T-helper 1 cell treated with Interleukin-12 subunit alpha and Interleukin-12 subunit beta and Interleukin-4 antibody, amounts not matched to agents 30 μg/mL and 1 μg/mL, for 36 hours (primary cell): ENCODE measurements around the gene MBOAT7.

Experiments used
- H3K27ac Mint-ChIP-seq: one replicate; pipeline ENCODE4 v1.8.0; 2021; ENCODE audit warnings: mild to moderate bottlenecking, mixed read lengths
- H3K27me3 Mint-ChIP-seq: one replicate; pipeline ENCODE4 v1.8.0; 2021; ENCODE audit warnings: low read depth, mixed read lengths
- H3K36me3 Mint-ChIP-seq: one replicate; pipeline ENCODE4 v1.8.0; 2021; ENCODE audit warnings: low read depth, mixed read lengths
- H3K4me1 Mint-ChIP-seq: one replicate; pipeline ENCODE4 v1.8.0; 2021; ENCODE audit warnings: low read depth, mixed read lengths
- H3K4me3 Mint-ChIP-seq: one replicate; pipeline ENCODE4 v1.8.0; 2021; ENCODE audit warnings: mild to moderate bottlenecking, moderate library complexity, mixed read lengths
- H3K9me3 Mint-ChIP-seq: one replicate; pipeline ENCODE4 v1.8.0; 2021; ENCODE audit warnings: mixed read lengths

MBOAT7 gene

GRCh38 chr19:54154603-54155345, 34.6 kb downstream of the MBOAT7 start:
- peaks cover 34% of the 10 kb centered on the region for H3K4me1 Mint-ChIP-seq
- no peaks in the 10 kb centered on the region for H3K9me3 Mint-ChIP-seq
- H3K4me3 Mint-ChIP-seq = peak overlapping the region; percentile 34
- no peaks in the 10 kb centered on the region for H3K27me3 Mint-ChIP-seq
- peaks cover 40% of the 10 kb centered on the region for H3K36me3 Mint-ChIP-seq
- peak overlapping the region; percentile 55 for H3K27ac Mint-ChIP-seq

- Mint-ChIP-seq H3K27me3 (no peaks in the 10 kb centered on the region), H3K9me3 (no peaks in the 10 kb centered on the region), H3K27ac (no peak overlapping the region), H3K4me3 (no peak overlapping the region), H3K4me1 (peaks cover 29% of the 10 kb centered on the region), H3K36me3 (peaks cover 46% of the 10 kb centered on the region)
Measured at GRCh38 chr19:54153731-54154326, 35.6 kb downstream of the MBOAT7 start.

- H3K4me1 Mint-ChIP-seq = peaks cover 21% of the 10 kb centered on the region
- H3K27me3 Mint-ChIP-seq = no peaks in the 10 kb centered on the region
- H3K4me3 Mint-ChIP-seq = no peak overlapping the region
- H3K9me3 Mint-ChIP-seq = no peaks in the 10 kb centered on the region
- no peak overlapping the region for H3K27ac Mint-ChIP-seq
- peaks cover 45% of the 10 kb centered on the region for H3K36me3 Mint-ChIP-seq
Measured at GRCh38 chr19:54152878-54153524, 36.4 kb downstream of the MBOAT7 start.

- H3K4me3 Mint-ChIP-seq = no peak overlapping the region
- H3K4me1 Mint-ChIP-seq = peaks cover 21% of the 10 kb centered on the region
- no peaks in the 10 kb centered on the region for H3K9me3 Mint-ChIP-seq
- peaks cover 46% of the 10 kb centered on the region for H3K36me3 Mint-ChIP-seq
- no peaks in the 10 kb centered on the region for H3K27me3 Mint-ChIP-seq
- no peak overlapping the region for H3K27ac Mint-ChIP-seq
Measured at GRCh38 chr19:54152267-54152666, 37.1 kb downstream of the MBOAT7 start.

GRCh38 chr19:54151362-54152035, 37.9 kb downstream of the MBOAT7 start:
- H3K4me1 Mint-ChIP-seq = peaks cover 16% of the 10 kb centered on the region
- peaks cover 47% of the 10 kb centered on the region for H3K36me3 Mint-ChIP-seq
- no peak overlapping the region for H3K27ac Mint-ChIP-seq
- no peak overlapping the region for H3K4me3 Mint-ChIP-seq
- no peaks in the 10 kb centered on the region for H3K9me3 Mint-ChIP-seq
- no peaks in the 10 kb centered on the region for H3K27me3 Mint-ChIP-seq

GRCh38 chr19:54149021-54149812, 40.2 kb downstream of the MBOAT7 start:
- H3K27ac Mint-ChIP-seq = no peak overlapping the region
- peaks cover 51% of the 10 kb centered on the region for H3K36me3 Mint-ChIP-seq
- H3K9me3 Mint-ChIP-seq = no peaks in the 10 kb centered on the region

GRCh38 chr19:54148158-54148557, 41.2 kb downstream of the MBOAT7 start:
- H3K4me1 Mint-ChIP-seq = no peaks in the 10 kb centered on the region
- no peaks in the 10 kb centered on the region for H3K9me3 Mint-ChIP-seq
- H3K27ac Mint-ChIP-seq = no peak overlapping the region
- no peak overlapping the region for H3K4me3 Mint-ChIP-seq
- peaks cover 51% of the 10 kb centered on the region for H3K36me3 Mint-ChIP-seq
- no peaks in the 10 kb centered on the region for H3K27me3 Mint-ChIP-seq

More at GRCh38 chr19:54149021-54149812, 40.2 kb downstream of the MBOAT7 start:
- no peak overlapping the region for H3K4me3 Mint-ChIP-seq
- H3K4me1 Mint-ChIP-seq = peaks cover 7% of the 10 kb centered on the region
- no peaks in the 10 kb centered on the region for H3K27me3 Mint-ChIP-seq

- no peaks in the 10 kb centered on the region for H3K27me3 Mint-ChIP-seq
- no peaks in the 10 kb centered on the region for H3K4me1 Mint-ChIP-seq
- peaks cover 53% of the 10 kb centered on the region for H3K36me3 Mint-ChIP-seq
- no peak overlapping the region for H3K27ac Mint-ChIP-seq
- H3K9me3 Mint-ChIP-seq = no peaks in the 10 kb centered on the region
- H3K4me3 Mint-ChIP-seq = no peak overlapping the region
Measured at GRCh38 chr19:54147676-54148075, 41.7 kb downstream of the MBOAT7 start.

- H3K4me1 Mint-ChIP-seq = peaks cover 6% of the 10 kb centered on the region
- no peaks in the 10 kb centered on the region for H3K9me3 Mint-ChIP-seq
- H3K27ac Mint-ChIP-seq = no peak overlapping the region
- H3K4me3 Mint-ChIP-seq = no peak overlapping the region
- H3K27me3 Mint-ChIP-seq = no peaks in the 10 kb centered on the region
- H3K36me3 Mint-ChIP-seq = peaks cover 53% of the 10 kb centered on the region
Measured at GRCh38 chr19:54145541-54146158, 43.7 kb downstream of the MBOAT7 start.

- Mint-ChIP-seq H3K4me1 (peaks cover 23% of the 10 kb centered on the region), H3K4me3 (no peak overlapping the region), H3K27ac (no peak overlapping the region), H3K36me3 (peaks cover 44% of the 10 kb centered on the region), H3K9me3 (no peaks in the 10 kb centered on the region), H3K27me3 (no peaks in the 10 kb centered on the region)
Measured at GRCh38 chr19:54142166-54142780, 47.1 kb downstream of the MBOAT7 start.

- H3K27ac Mint-ChIP-seq = no peak overlapping the region
- H3K27me3 Mint-ChIP-seq = no peaks in the 10 kb centered on the region
- peaks cover 25% of the 10 kb centered on the region for H3K4me1 Mint-ChIP-seq
- peaks cover 37% of the 10 kb centered on the region for H3K36me3 Mint-ChIP-seq
- no peak overlapping the region for H3K4me3 Mint-ChIP-seq
- no peaks in the 10 kb centered on the region for H3K9me3 Mint-ChIP-seq
Measured at GRCh38 chr19:54141356-54141755, 48.0 kb downstream of the MBOAT7 start.

- H3K27me3 Mint-ChIP-seq = no peaks in the 10 kb centered on the region
- peak overlapping the region; percentile 85 for H3K4me3 Mint-ChIP-seq
- peaks cover 19% of the 10 kb centered on the region for H3K36me3 Mint-ChIP-seq
- peaks cover 36% of the 10 kb centered on the region for H3K4me1 Mint-ChIP-seq
- no peaks in the 10 kb centered on the region for H3K9me3 Mint-ChIP-seq
- peak overlapping the region; percentile 88 for H3K27ac Mint-ChIP-seq
Measured at GRCh38 chr19:54138489-54139256, 50.7 kb downstream of the MBOAT7 start.
